Small intestine (tissue), 16 donors: Measurements from ENCODE around the gene SEMA6B. TPM values are rescaled to one million over a fixed set of nuclear protein-coding genes. Genes with fewer than 3 reads are reported as not detected.
A peak's percentile ranks its signal among the peaks of the same experiment; 100 is the strongest.

ENCODE experiments used
- DNase-seq, 2 donors: peaks; one replicate each; pipeline versions ENCODE4 v3.0.0 to v3.0.0-alpha.2; 2013
- FAIRE-seq: peaks from 2 replicates; lab custom pipeline; 2012; peaks lifted over from hg19 to GRCh38; lab: Jason Lieb, UNC
- H3K27ac ChIP-seq, 3 donors: one replicate each; pipeline ENCODE4 v1.5.1; 2013; ENCODE audit warnings: low read length in 2 of 3, mild to moderate bottlenecking in 2 of 3, control low read depth in 1 of 3, inconsistent platforms in 1 of 3, low read depth in 1 of 3, moderate library complexity in 1 of 3
- H3K27me3 ChIP-seq, 3 donors: one replicate each; pipeline ENCODE4 v1.6.1; 2013; ENCODE audit warnings: low read length in 3 of 3, inconsistent platforms in 1 of 3; ENCODE audit not compliant: control insufficient read depth in 3 of 3, insufficient read depth in 3 of 3
- H3K36me3 ChIP-seq, 3 donors: one replicate each; pipeline ENCODE4 v1.6.1; 2013; ENCODE audit warnings: low read length in 3 of 3, inconsistent platforms in 1 of 3, low read depth in 1 of 3, mild to moderate bottlenecking in 1 of 3, moderate library complexity in 1 of 3; ENCODE audit not compliant: control insufficient read depth in 3 of 3, insufficient read depth in 2 of 3
- H3K4me1 ChIP-seq, 3 donors: one replicate each; pipeline ENCODE4 v1.6.1; 2013; ENCODE audit warnings: low read length in 2 of 3, inconsistent platforms in 1 of 3, low read depth in 1 of 3, mild to moderate bottlenecking in 1 of 3, moderate library complexity in 1 of 3; ENCODE audit not compliant: control insufficient read depth in 3 of 3, insufficient read depth in 2 of 3
- H3K4me3 ChIP-seq, 3 donors: one replicate each; pipeline ENCODE4 v1.5.1; 2013; ENCODE audit warnings: low read length in 3 of 3, control low read depth in 1 of 3, inconsistent platforms in 1 of 3, low read depth in 1 of 3, mild to moderate bottlenecking in 1 of 3, moderate library complexity in 1 of 3
- H3K9me3 ChIP-seq, 2 donors: one replicate each; pipeline ENCODE4 v1.6.1; 2013; ENCODE audit warnings: low read depth in 1 of 2, low read length in 1 of 2; ENCODE audit not compliant: control insufficient read depth in 2 of 2, insufficient read depth in 1 of 2
- WGBS, 3 donors: extraction: QIAGEN DNeasy Blood & Tissue Kit; methylation state at CpG; one replicate each; pipeline ENCODE4 v1.1.7; 2013; 5-methylcytosine and 5-hydroxymethylcytosine counted together
- long read RNA-seq, 10 donors: transcript quantifications; one replicate each; lab custom pipeline, GENCODE V29; 2026
- polyA plus RNA-seq, 4 donors: library from polyadenylated mRNA; stranded (reverse) in 3 of 4; unstranded in 1 of 4; fragments of 200-250 nt in 3 of 4; fragments of 120-200 nt in 1 of 4; gene quantifications; one replicate each; pipeline versions ENCODE4 v1.2.1 to v1.2.3, GENCODE V29; 2013
- donor health status: healthy with polysubstance abuse.
- donor health status: control.
- donor health status: control.
- donor health status: Bipolar disorder and iron deficiency.
- donor health status: healthy.

Gene SEMA6B, protein sequence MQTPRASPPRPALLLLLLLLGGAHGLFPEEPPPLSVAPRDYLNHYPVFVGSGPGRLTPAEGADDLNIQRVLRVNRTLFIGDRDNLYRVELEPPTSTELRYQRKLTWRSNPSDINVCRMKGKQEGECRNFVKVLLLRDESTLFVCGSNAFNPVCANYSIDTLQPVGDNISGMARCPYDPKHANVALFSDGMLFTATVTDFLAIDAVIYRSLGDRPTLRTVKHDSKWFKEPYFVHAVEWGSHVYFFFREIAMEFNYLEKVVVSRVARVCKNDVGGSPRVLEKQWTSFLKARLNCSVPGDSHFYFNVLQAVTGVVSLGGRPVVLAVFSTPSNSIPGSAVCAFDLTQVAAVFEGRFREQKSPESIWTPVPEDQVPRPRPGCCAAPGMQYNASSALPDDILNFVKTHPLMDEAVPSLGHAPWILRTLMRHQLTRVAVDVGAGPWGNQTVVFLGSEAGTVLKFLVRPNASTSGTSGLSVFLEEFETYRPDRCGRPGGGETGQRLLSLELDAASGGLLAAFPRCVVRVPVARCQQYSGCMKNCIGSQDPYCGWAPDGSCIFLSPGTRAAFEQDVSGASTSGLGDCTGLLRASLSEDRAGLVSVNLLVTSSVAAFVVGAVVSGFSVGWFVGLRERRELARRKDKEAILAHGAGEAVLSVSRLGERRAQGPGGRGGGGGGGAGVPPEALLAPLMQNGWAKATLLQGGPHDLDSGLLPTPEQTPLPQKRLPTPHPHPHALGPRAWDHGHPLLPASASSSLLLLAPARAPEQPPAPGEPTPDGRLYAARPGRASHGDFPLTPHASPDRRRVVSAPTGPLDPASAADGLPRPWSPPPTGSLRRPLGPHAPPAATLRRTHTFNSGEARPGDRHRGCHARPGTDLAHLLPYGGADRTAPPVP
- polyA plus RNA-seq: 1 to 10 TPM in 3 of 4 donors, under 1 TPM in 1; 0.22 to 6.0 (median 2.0) TPM
- long read RNA-seq, donor 1: 0 reads
- long read RNA-seq, donor 2: 0 reads
- long read RNA-seq, donor 3: 0 reads
- long read RNA-seq, donor 4: 0 reads
- long read RNA-seq, donor 5: 0 reads
- long read RNA-seq, donor 6, partial matches to known transcripts: 0 of 1 reads
- long read RNA-seq, donor 6, other reads (novel, unspliced or antisense): 0 of 1 reads
- long read RNA-seq, donor 7: 0 reads
- long read RNA-seq, donor 8: 0 reads
- long read RNA-seq, donor 9: 0 reads
- long read RNA-seq, donor 10: 0 reads

DNA sequence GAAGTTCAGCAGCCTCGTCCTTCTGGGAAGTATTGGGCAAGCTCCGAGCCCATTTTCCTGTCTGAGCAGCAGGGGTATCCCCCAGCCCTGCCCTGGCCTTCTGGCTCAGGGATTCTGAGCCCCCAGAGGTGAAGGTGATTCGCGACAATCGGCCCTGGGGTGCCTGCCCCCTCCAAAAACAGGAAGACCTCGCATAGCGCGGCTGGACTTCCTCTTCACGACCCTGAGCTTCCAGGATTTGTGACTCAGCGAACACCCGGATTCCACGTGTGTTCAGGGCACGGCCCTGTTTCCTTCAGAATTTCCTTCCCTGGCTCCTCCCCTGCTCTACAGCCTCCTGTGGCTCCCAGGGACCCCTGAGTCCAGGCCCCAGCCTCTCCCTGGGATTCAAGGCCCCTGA is at the start of gene SEMA6B:
SEMA6B (minus strand) TSS at position 116 of the 400 bp plus-strand sequence. CDS start 1,227 bp downstream, outside the sequence.
- Histone ChIP-seq H3K9me3 (no peaks in the 10 kb centered on the region), H3K27me3 (no peaks in the 10 kb centered on the region), H3K36me3 (peaks cover 0 to 2% (median 0%) of the 10 kb centered on the region in 3 donors), H3K27ac (peak within 1 kb of the TSS in 1 of 3 donors; percentile 84), H3K4me3 (peak within 1 kb of the TSS in 1 of 3 donors; percentile 24), H3K4me1 (no peaks in the 10 kb centered on the region)
- FAIRE-seq (no peak), DNase-seq (no peak)
- WGBS, 3 donors: 57 to 61% (median 60%) methylated on average over 13 of the region's 13 CpGs

DNA sequence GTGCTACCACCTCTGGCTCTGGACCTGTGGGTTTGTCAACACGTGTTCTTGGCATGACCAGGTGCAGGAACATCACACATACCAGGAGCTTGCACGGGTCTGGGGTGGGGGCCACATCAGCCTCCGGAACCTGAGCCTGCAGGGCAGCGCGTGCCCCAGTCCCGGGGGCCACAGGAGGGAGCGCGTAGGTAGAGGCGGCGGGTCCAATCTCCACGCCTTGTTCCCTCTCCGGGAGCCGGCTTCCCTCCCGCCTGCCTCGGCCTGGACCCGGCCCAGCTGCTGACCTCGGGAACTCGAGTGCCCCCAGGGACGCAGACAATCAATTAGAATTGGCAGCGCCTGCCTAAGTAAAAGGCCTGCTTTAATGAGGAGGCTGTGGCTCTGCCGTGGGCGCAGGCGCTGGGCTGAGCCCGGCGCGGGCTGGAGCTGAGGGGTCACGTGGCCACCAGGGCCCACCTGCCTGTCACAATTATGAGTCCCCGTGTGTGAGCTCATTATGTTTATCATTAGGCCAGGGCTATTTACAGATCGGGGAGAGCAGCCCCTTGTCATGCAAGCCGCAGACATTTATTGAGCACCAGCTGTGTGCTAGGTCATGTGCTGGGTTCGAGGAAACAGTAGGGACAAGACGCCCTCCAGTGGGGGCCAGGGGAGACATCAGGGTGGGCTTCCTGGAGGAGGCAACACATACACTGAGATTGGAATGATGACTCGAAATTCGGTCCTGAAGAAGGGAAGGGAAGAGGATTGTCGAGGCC is 47.6 kb upstream of the SEMA6B start:
- no peak overlapping the region for H3K27ac ChIP-seq
- H3K4me1 ChIP-seq: no peaks in the 10 kb centered on the region
- H3K4me3 ChIP-seq: no peak overlapping the region
- 9 to 13% (median 11%) methylated on average over 35 of the region's 35 CpGs for WGBS, 3 donors
- peaks cover 0 to 11% (median 4%) of the 10 kb centered on the region in 3 donors for H3K27me3 ChIP-seq
- DNase-seq (peak in 1 of 2 donors; percentile 48), FAIRE-seq (no peak)
- H3K9me3 ChIP-seq: no peaks in the 10 kb centered on the region
- H3K36me3 ChIP-seq: no peaks in the 10 kb centered on the region

DNA sequence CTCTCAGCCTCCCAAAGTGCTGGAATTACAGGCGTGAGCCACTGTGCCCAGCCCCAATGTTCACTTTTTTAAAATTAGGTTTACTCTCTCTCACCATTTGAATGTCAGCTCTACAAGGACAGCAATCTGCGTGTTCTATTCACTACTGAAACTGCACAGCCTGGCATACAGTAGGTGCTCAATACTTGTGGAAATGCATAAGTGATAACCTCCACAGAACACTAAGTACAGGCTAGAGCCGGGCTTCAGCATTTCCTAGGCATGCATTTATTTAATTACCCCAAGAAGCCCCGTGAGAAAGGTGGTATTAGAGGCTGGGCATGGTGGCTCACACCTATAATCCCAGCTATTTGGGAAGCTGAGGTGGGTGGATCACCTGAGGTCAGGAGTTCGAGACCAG is 46.7 kb upstream of the SEMA6B start:
- Histone ChIP-seq H3K27me3 (peaks cover 0 to 9% (median 4%) of the 10 kb centered on the region in 3 donors), H3K4me3 (no peak overlapping the region), H3K27ac (no peak overlapping the region), H3K36me3 (no peaks in the 10 kb centered on the region), H3K9me3 (no peaks in the 10 kb centered on the region), H3K4me1 (no peaks in the 10 kb centered on the region)
- 68 to 72% (median 69%) methylated on average over 5 of the region's 5 CpGs for whole genome bisulfite sequencing, 3 donors
- DNase-seq (no peak), FAIRE-seq (no peak)

DNA sequence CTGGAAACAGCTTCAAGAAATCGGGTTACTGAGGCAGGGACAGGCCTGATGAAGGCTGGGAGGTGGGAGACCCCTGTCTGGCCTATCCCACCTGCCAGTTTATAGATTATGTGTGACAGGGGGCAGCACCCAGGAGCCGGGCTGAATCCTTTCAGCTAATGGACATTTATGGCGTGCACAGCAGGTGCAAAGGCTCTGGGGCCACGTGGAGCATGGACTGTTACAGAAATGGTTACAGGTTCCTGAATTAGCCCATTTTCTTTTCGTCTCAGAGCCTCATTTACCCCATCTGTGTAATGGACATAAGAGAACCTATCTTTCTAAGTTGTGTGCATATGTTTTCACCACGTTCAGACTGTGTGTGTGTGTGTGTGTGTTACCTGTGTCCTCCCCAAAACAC is 45.4 kb upstream of the SEMA6B start:
- H3K27me3 ChIP-seq: peaks cover 0 to 11% (median 6%) of the 10 kb centered on the region in 3 donors
- no peaks in the 10 kb centered on the region for H3K36me3 ChIP-seq
- no peaks in the 10 kb centered on the region for H3K9me3 ChIP-seq
- no peak overlapping the region for H3K27ac ChIP-seq
- DNase-seq: no peak
- H3K4me3 ChIP-seq: no peak overlapping the region
- H3K4me1 ChIP-seq: no peaks in the 10 kb centered on the region
- no peak for FAIRE-seq
- WGBS, 3 donors: 54 to 74% (median 57%) methylated on average over 6 of the region's 6 CpGs

DNA sequence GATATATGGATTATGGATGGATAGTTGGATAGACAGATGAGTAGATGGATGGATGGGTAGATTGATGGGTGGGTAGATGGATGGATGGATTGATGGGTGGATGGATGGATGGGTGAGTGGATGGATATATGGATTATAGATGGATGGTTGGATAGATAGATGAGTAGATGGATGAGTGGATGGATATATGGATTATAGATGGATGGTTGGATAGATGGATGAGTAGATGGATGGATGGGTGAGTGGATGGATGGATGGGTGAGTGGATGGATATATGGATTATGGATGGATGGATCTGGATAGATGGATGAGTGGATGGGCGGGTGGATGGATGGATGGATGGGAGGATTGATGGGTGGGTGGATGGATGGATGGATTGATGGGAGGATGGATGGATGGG is 43.4 kb upstream of the SEMA6B start:
- no peaks in the 10 kb centered on the region for H3K36me3 ChIP-seq
- no peak overlapping the region for H3K27ac ChIP-seq
- H3K27me3 ChIP-seq: peaks cover 0 to 23% (median 8%) of the 10 kb centered on the region in 3 donors
- H3K4me3 ChIP-seq: no peak overlapping the region
- H3K4me1 ChIP-seq: no peaks in the 10 kb centered on the region
- DNase-seq (no peak), FAIRE-seq (no peak)
- 92 to 96% (median 94%) methylated on average over 1 of the region's 1 CpG for WGBS, 3 donors
- no peaks in the 10 kb centered on the region for H3K9me3 ChIP-seq

DNA sequence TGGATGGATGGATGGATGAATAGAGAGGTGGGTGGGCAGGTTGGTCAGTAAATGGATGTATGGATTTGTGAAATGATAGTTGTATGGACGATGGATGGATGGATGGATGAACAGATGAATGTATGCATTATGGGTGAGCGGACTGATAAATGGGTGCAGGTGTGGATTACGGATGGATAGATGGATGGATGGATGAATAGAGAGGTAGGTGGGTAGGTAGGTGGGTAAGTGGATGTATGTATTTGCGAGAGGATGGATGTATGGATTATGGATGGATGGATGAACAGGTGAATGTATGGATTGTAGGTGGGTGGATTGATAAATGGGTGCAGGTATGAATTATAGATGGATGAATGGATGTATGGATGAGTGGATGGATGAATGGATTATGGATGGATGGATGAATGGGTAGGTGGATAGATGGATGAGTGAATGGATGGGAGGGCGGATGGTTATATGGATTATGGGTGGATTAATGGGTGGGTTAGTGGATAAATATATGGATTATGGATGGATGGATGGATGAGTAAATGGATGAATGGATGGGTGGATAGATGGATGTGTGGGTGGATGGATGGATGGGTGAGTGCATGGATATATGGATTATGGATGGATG is 42.8 kb upstream of the SEMA6B start:
- peaks cover 0 to 2% (median 0%) of the 10 kb centered on the region in 3 donors for H3K4me1 ChIP-seq
- no peaks in the 10 kb centered on the region for H3K9me3 ChIP-seq
- H3K4me3 ChIP-seq: no peak overlapping the region
- 87 to 91% (median 90%) methylated on average over 5 of the region's 5 CpGs for WGBS, 3 donors
- H3K27me3 ChIP-seq: peaks cover 0 to 25% (median 8%) of the 10 kb centered on the region in 3 donors
- no peaks in the 10 kb centered on the region for H3K36me3 ChIP-seq
- no peak overlapping the region for H3K27ac ChIP-seq
- DNase-seq: no peak
- no peak for FAIRE-seq

DNA sequence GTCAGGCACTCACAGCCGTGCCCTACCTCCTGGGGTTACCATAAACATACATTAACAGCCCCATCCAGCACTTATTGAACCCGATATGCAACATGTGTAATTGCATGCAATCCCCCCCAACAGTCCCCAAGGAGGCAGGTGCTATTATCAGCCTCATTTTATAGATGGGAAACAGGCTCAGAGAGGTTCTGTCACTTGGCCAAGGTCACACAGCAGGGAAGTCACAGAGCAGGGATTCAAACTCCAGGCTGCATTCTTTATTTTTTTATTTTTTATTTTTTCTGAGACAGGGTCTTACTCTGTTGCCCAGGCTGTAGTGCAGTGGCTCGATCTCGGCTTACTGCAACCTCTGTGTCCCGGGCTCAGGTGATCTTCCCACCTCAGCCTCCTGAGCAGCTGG is 41.4 kb upstream of the SEMA6B start:
- no peak for DNase-seq
- Histone ChIP-seq H3K27me3 (peaks cover 0 to 36% (median 10%) of the 10 kb centered on the region in 3 donors), H3K9me3 (no peaks in the 10 kb centered on the region), H3K4me3 (no peak overlapping the region), H3K27ac (no peak overlapping the region), H3K4me1 (peaks cover 0 to 2% (median 0%) of the 10 kb centered on the region in 3 donors), H3K36me3 (no peaks in the 10 kb centered on the region)
- no peak for FAIRE-seq
- 65 to 75% (median 66%) methylated on average over 5 of the region's 5 CpGs for WGBS, 3 donors
